Measurements from ENCODE around the gene LCE2C. TPM values are rescaled to one million over a fixed set of nuclear protein-coding genes. Genes with fewer than 3 reads are reported as not detected.
"Not testable (repeated sequence)": the region's sequence is repeated elsewhere in the genome, so short reads cannot be mapped to it uniquely, and the experiment has no call there.

LCE2C gene, protein sequence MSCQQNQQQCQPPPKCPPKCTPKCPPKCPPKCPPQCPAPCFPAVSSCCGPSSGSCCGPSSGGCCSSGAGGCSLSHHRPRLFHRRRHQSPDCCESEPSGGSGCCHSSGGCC
- total RNA-seq = not detected

- H3K4me1 ChIP-seq; intact Hi-C loops (cut with DNase I; ENCODE audit: low total_unique reads); H3K36me3 ChIP-seq; DNase-seq; H3K27me3 ChIP-seq; H3K27ac ChIP-seq; H3K9me3 ChIP-seq; H3K4me3 ChIP-seq: not testable (repeated sequence)
Measured at GRCh38 chr1:152674983-152675382, at the start of gene LCE2C. TSS of gene LCE2C (plus strand) at chr1:152675279. CDS start at chr1:152676016, 737 bp downstream.

GRCh38 chr1:152626744-152627143, 48.3 kb upstream of the LCE2C start:
- Histone ChIP-seq H3K4me1 (no peaks in the 10 kb centered on the region), H3K9me3 (no peaks in the 10 kb centered on the region), H3K27me3 (no peaks in the 10 kb centered on the region), H3K4me3 (no peak overlapping the region), H3K27ac (no peak overlapping the region), H3K36me3 (no peaks in the 10 kb centered on the region)
- no peak for DNase-seq
- TF ChIP-seq POLR2A (IDR thresholded peaks at IDR 0.05) (no peak), CTCF (IDR thresholded peaks at IDR 0.05) (no peak)
- intact Hi-C loops (cut with DNase I; ENCODE audit: low total_unique reads) = no loop called here

GRCh38 chr1:152630596-152630995, 44.5 kb upstream of the LCE2C start:
- DNase-seq = no peak
- H3K27me3 ChIP-seq = no peaks in the 10 kb centered on the region
- H3K27ac ChIP-seq = no peak overlapping the region
- H3K4me1 ChIP-seq = no peaks in the 10 kb centered on the region
- TF ChIP-seq CTCF (IDR thresholded peaks at IDR 0.05) (no peak), POLR2A (IDR thresholded peaks at IDR 0.05) (no peak)
- intact Hi-C loops (cut with DNase I; ENCODE audit: low total_unique reads) = no loop called here
- no peaks in the 10 kb centered on the region for H3K9me3 ChIP-seq
- no peaks in the 10 kb centered on the region for H3K36me3 ChIP-seq
- no peak overlapping the region for H3K4me3 ChIP-seq

DNA sequence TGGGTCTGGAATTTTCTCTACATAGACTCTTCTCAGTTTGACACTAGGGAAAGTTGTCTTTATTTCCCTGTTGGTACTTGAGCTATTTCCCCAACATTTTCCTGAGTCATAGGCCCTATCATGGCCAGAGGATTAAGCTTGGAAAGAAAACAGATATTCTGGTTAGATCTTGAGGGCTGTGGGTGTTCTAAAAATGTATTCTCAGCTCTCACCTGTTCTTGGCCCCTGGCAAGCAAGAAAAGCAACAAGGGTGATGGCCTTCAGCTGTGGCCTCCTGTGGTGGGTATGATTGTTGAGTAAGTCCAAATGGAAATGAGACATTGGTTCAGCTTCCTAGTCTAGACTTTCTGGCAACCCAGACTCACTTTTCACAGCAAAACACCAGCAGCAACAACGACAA, 34.7 kb upstream of the LCE2C start:
- Histone ChIP-seq H3K27me3 (no peaks in the 10 kb centered on the region), H3K36me3 (no peaks in the 10 kb centered on the region), H3K9me3 (no peaks in the 10 kb centered on the region), H3K4me3 (no peak overlapping the region), H3K4me1 (no peaks in the 10 kb centered on the region), H3K27ac (no peak overlapping the region)
- intact Hi-C loops (cut with DNase I; ENCODE audit: low total_unique reads) = no loop called here
- TF ChIP-seq CTCF (IDR thresholded peaks at IDR 0.05) = no peak
- TF ChIP-seq POLR2A (IDR thresholded peaks at IDR 0.05) = no peak
- DNase-seq = no peak

- Histone ChIP-seq H3K27me3 (no peaks in the 10 kb centered on the region), H3K4me1 (no peaks in the 10 kb centered on the region), H3K4me3 (no peak overlapping the region), H3K27ac (no peak overlapping the region), H3K9me3 (no peaks in the 10 kb centered on the region), H3K36me3 (no peaks in the 10 kb centered on the region)
- TF ChIP-seq CTCF (IDR thresholded peaks at IDR 0.05) = no peak
- TF ChIP-seq POLR2A (IDR thresholded peaks at IDR 0.05) = no peak
- intact Hi-C loops (cut with DNase I; ENCODE audit: low total_unique reads) = no loop called here
- no peak for DNase-seq
Measured at GRCh38 chr1:152643945-152644344, 31.1 kb upstream of the LCE2C start.

GRCh38 chr1:152645146-152645545, 29.9 kb upstream of the LCE2C start:
- intact Hi-C loops (cut with DNase I; ENCODE audit: low total_unique reads) = no loop called here
- H3K9me3 ChIP-seq = no peaks in the 10 kb centered on the region
- H3K36me3 ChIP-seq = no peaks in the 10 kb centered on the region
- no peaks in the 10 kb centered on the region for H3K27me3 ChIP-seq
- no peaks in the 10 kb centered on the region for H3K4me1 ChIP-seq
- H3K4me3 ChIP-seq = no peak overlapping the region
- DNase-seq = no peak
- TF ChIP-seq POLR2A (IDR thresholded peaks at IDR 0.05) (no peak), CTCF (IDR thresholded peaks at IDR 0.05) (no peak)
- no peak overlapping the region for H3K27ac ChIP-seq

Data from uterus (tissue), 4 donors.